H1 (cell line): ENCODE data around the gene ZSCAN5A. TPM values are rescaled to one million over a fixed set of nuclear protein-coding genes. Genes with fewer than 3 reads are reported as not detected.

ENCODE experiments used
- CBX5 ChIP-seq: fragments of 300-800, 300-1000 bp; sonication (generic); IDR thresholded peaks from 2 replicates; pipeline ENCODE4 v1.7.1; 2016; ENCODE audit warnings: antibody characterized with exemption, low read length, low read depth
- CEBPB ChIP-seq: IDR thresholded peaks from 2 replicates; pipeline ENCODE4 v1.6.1; 2012; ENCODE audit warnings: low read depth, low read length
- CREB1 ChIP-seq: IDR thresholded peaks from 2 replicates; pipeline ENCODE4 v1.6.1; 2012; ENCODE audit warnings: inconsistent platforms
- CTBP2 ChIP-seq: IDR thresholded peaks from 2 replicates; pipeline ENCODE4 v1.7.0; 2011; ENCODE audit warnings: borderline replicate concordance, mild to moderate bottlenecking, moderate library complexity, mixed read lengths, low read length; ENCODE audit not compliant: insufficient read depth, insufficient read length
- EP300 ChIP-seq, 2 experiments: IDR thresholded peaks; 1 replicate in 1 of 2; 2 replicates in 1 of 2; pipeline ENCODE4 v1.6.1; 2011 to 2012; ENCODE audit warnings: low read depth in 2 of 2, low read length in 2 of 2, mild to moderate bottlenecking in 2 of 2, borderline replicate concordance in 1 of 2, inconsistent platforms in 1 of 2, moderate library complexity in 1 of 2
- GABPA ChIP-seq: IDR thresholded peaks from 2 replicates; pipeline ENCODE4 v1.6.1; 2011; ENCODE audit warnings: mild to moderate bottlenecking, low read length, moderate library complexity, borderline replicate concordance; ENCODE audit not compliant: insufficient read depth
- HDAC6 ChIP-seq: IDR thresholded peaks from one replicate; pipeline ENCODE4 v1.7.1; 2012; ENCODE audit warnings: low read depth, mild to moderate bottlenecking, inconsistent platforms, low read length, moderate library complexity
- JUND ChIP-seq: IDR thresholded peaks from 2 replicates; pipeline ENCODE4 v1.6.1; 2011; ENCODE audit warnings: mild to moderate bottlenecking, improper control_type of control experiment, low read length
- NRF1 ChIP-seq: IDR thresholded peaks from 2 replicates; pipeline ENCODE4 v1.6.1; 2011; ENCODE audit warnings: mild to moderate bottlenecking, low read depth, low read length, improper control_type of control experiment
- POLR2AphosphoS5 ChIP-seq: IDR thresholded peaks from 2 replicates; pipeline ENCODE4 v1.6.1; 2011; ENCODE audit warnings: low read depth, low read length
- RAD21 ChIP-seq, 2 experiments: IDR thresholded peaks in 1 of 2; conservative IDR thresholded peaks in 1 of 2; 2 replicates each; pipeline ENCODE4 v1.6.1; 2011; ENCODE audit warnings: low read depth in 2 of 2, low read length in 2 of 2, improper control_type of control experiment in 1 of 2, inconsistent platforms in 1 of 2, mild to moderate bottlenecking in 1 of 2, moderate library complexity in 1 of 2
- SIRT6 ChIP-seq: IDR thresholded peaks from one replicate; pipeline ENCODE4 v1.7.1; 2012; ENCODE audit warnings: low read length, inconsistent platforms
- SP1 ChIP-seq: IDR thresholded peaks from 2 replicates; pipeline ENCODE4 v1.6.1; 2011; ENCODE audit warnings: low read depth, low read length
- SP2 ChIP-seq: IDR thresholded peaks from 2 replicates; pipeline ENCODE4 v1.6.1; 2012; ENCODE audit warnings: mild to moderate bottlenecking, low read length, inconsistent platforms
- SUZ12 ChIP-seq: fragments of 200-600 bp; sonication (generic); IDR thresholded peaks from 2 replicates; pipeline ENCODE4 v1.6.1; 2012; ENCODE audit warnings: mild to moderate bottlenecking, inconsistent platforms, low read length, moderate library complexity, mixed read lengths
- TAF7 ChIP-seq: optimal IDR thresholded peaks from 2 replicates; pipeline ENCODE3; 2011; ENCODE audit warnings: low read depth, mild to moderate bottlenecking, inconsistent platforms, low read length, moderate library complexity, borderline replicate concordance
- TEAD4 ChIP-seq: IDR thresholded peaks from 2 replicates; pipeline ENCODE4 v1.6.1; 2012; ENCODE audit warnings: low read depth, low read length, inconsistent platforms, mixed read lengths
- YY1 ChIP-seq: IDR thresholded peaks from 2 replicates; pipeline ENCODE4 v1.6.1; 2011; ENCODE audit warnings: low read depth, mild to moderate bottlenecking, low read length
- polyA plus RNA-seq, 7 experiments: library from polyadenylated mRNA; depleted of rRNA in 3 of 7; stranded (reverse) in 5 of 7; unstranded in 2 of 7; fragments of >200 nt in 5 of 7; fragments of 200-250 nt in 2 of 7; gene quantifications; 1 replicate in 5 of 7; 2 replicates in 1 of 7; 4 replicates in 1 of 7; pipeline versions ENCODE4 v1.2.1 to v1.2.3, GENCODE V29; 2011 to 2013; ENCODE audit warnings: missing spikeins in 2 of 7, mixed read lengths in 2 of 7
- total RNA-seq: library from RNA; stranded (reverse); fragmentation: NEBNext Ultra II Directional; extraction: Animal tissue kit (Norgen Biotek cat#: 25700); gene quantifications from 2 replicates; pipeline ENCODE4 v1.2.1, GENCODE V29; 2021
- TF ChIP-seq, protein P1 (sequence below): IDR thresholded peaks from 2 replicates; pipeline ENCODE4 v1.6.1; 2011; ENCODE audit warnings: low read depth, mild to moderate bottlenecking, low read length; ENCODE audit not compliant: insufficient read depth
- TF ChIP-seq, protein P2 (sequence below): IDR thresholded peaks from 2 replicates; pipeline ENCODE4 v1.6.1; 2012; ENCODE audit warnings: inconsistent platforms
- TF ChIP-seq, protein P3 (sequence below), 3 experiments: IDR thresholded peaks; 1 replicate in 2 of 3; 2 replicates in 1 of 3; pipeline versions ENCODE4 v1.5.1 to v1.6.1; 2011; ENCODE audit warnings: low read length in 3 of 3, mild to moderate bottlenecking in 3 of 3, inconsistent platforms in 2 of 3, low read depth in 1 of 3, moderate library complexity in 1 of 3; ENCODE audit not compliant: insufficient read depth in 1 of 3; ENCODE audit errors: control extremely low read depth in 1 of 3

The ZSCAN5A gene
- total and polyA plus RNA-seq, 2 of the 8 experiments (the other 6 are each of a cell fraction or from before 2014, with no cell fraction given) = 8.6 to 11.0 TPM

DNA sequence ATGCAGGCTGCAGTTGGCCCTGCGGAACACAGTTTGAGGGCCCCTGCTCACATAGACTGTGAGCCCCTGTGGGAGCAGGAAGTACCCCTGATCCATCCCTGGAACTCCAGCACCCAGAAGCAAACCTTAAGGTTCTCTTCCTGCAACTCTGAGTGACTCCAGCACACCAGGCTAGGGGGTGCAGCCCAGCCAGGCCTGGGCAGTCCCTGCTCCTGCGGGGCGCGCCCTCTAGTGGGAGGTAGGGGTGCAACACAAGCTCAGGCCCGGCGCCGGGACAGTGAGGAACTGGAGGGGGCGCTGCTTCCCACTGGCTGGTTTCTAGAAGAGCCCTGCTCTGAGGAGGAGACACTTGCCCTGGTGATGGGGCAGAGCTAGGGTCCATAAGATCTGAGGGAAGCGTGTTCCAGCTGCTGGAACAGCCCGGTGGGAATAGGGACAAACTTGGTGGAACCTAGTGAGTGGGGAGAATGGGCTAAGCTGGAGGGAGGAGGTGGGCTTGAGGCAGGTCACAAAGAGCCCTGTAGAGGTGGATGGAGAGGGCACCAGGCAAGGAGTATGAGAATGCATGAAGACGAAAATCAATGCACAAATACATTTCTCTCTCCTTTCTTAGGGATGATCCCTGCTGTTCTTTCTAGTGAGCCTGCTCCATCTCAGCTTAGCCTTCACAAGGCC is 5.0 kb downstream of the ZSCAN5A start (continued):
- TF ChIP-seq EP300 (IDR thresholded peaks at IDR 0.05; ENCODE audit: borderline replicate concordance in 1 of 2, low read depth in 2 of 2, low read length in 2 of 2) = peak in 1 of 2 experiments; percentile 46; a peak in 1 of 3 replicates
- TF ChIP-seq JUND = peak; percentile 75; the same call in 1 of the 2 replicates
- TF ChIP-seq TEAD4 = no peak
- TF ChIP-seq SP1 = 0 out of 2 replicates have a peak, but pooled peaks have one; percentile 14
- TF ChIP-seq YY1 = peak; percentile 69; the same call in 1 of the 2 replicates
- TF ChIP-seq CBX5 = no peak
- no peak for TF ChIP-seq CEBPB
- TF ChIP-seq SIRT6 = no peak
- TF ChIP-seq, protein P1, sequence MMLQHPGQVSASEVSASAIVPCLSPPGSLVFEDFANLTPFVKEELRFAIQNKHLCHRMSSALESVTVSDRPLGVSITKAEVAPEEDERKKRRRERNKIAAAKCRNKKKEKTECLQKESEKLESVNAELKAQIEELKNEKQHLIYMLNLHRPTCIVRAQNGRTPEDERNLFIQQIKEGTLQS = peak; percentile 52; the same call in 1 of the 2 replicates
- TF ChIP-seq, protein P2, sequence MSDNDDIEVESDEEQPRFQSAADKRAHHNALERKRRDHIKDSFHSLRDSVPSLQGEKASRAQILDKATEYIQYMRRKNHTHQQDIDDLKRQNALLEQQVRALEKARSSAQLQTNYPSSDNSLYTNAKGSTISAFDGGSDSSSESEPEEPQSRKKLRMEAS = 0 out of 2 replicates have a peak, but pooled peaks have one; percentile 16
- TF ChIP-seq, protein P3, sequence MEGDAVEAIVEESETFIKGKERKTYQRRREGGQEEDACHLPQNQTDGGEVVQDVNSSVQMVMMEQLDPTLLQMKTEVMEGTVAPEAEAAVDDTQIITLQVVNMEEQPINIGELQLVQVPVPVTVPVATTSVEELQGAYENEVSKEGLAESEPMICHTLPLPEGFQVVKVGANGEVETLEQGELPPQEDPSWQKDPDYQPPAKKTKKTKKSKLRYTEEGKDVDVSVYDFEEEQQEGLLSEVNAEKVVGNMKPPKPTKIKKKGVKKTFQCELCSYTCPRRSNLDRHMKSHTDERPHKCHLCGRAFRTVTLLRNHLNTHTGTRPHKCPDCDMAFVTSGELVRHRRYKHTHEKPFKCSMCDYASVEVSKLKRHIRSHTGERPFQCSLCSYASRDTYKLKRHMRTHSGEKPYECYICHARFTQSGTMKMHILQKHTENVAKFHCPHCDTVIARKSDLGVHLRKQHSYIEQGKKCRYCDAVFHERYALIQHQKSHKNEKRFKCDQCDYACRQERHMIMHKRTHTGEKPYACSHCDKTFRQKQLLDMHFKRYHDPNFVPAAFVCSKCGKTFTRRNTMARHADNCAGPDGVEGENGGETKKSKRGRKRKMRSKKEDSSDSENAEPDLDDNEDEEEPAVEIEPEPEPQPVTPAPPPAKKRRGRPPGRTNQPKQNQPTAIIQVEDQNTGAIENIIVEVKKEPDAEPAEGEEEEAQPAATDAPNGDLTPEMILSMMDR (IDR thresholded peaks at IDR 0.05; ENCODE audit: control extremely low read depth in 1 of 3, insufficient read depth in 1 of 3, low read depth in 1 of 3, low read length in 3 of 3) = peak; percentile 100
- TF ChIP-seq SP2 = no peak
- no peak for TF ChIP-seq POLR2AphosphoS5
- no peak for TF ChIP-seq HDAC6
- no peak for TF ChIP-seq NRF1
- no peak for TF ChIP-seq SUZ12
- peak; percentile 37; the same call in 1 of the 2 replicates for TF ChIP-seq CREB1
- peak; percentile 72 for TF ChIP-seq TAF7
- no peak for TF ChIP-seq GABPA
- peak; percentile 76 to 87 for TF ChIP-seq RAD21 (IDR thresholded peaks at IDR 0.05 in 1 of 2, conservative IDR thresholded peaks at IDR 0.05 in 1 of 2; ENCODE audit: low read depth in 2 of 2, low read length in 2 of 2)
- TF ChIP-seq CTBP2 = no peak
